Osteoblast (primary cell): ENCODE measurements around the gene TIE1. TPM values are rescaled to one million over a fixed set of nuclear protein-coding genes. Genes with fewer than 3 reads are reported as not detected.

Experiments used
- DNase-seq: peaks from one replicate; pipeline ENCODE4 v3.0.0; 2011; ENCODE audit warnings: low spot score, mixed read lengths; ENCODE audit not compliant: insufficient read length; ENCODE audit errors: missing footprints
- H2AFZ ChIP-seq: 2 replicates; pipeline ENCODE4 v1.6.0; 2011; ENCODE audit warnings: mild to moderate bottlenecking, low read length
- H3K27ac ChIP-seq: 2 replicates; pipeline ENCODE4 v1.5.1; 2011; ENCODE audit warnings: mild to moderate bottlenecking, low read depth, low read length, moderate library complexity
- H3K27me3 ChIP-seq: 2 replicates; pipeline ENCODE4 v1.6.0; 2012; ENCODE audit warnings: mild to moderate bottlenecking, control low read depth, inconsistent platforms, low read length, moderate library complexity; ENCODE audit not compliant: insufficient read depth
- H3K36me3 ChIP-seq: 2 replicates; pipeline ENCODE4 v1.5.1; 2011; ENCODE audit warnings: mild to moderate bottlenecking, low read length, control low read depth, moderate library complexity; ENCODE audit not compliant: insufficient read depth
- H3K4me1 ChIP-seq: 2 replicates; pipeline ENCODE4 v1.5.1; 2011; ENCODE audit warnings: mild to moderate bottlenecking, low read length, control low read depth, moderate library complexity; ENCODE audit not compliant: insufficient read depth
- H3K4me2 ChIP-seq: 2 replicates; pipeline ENCODE4 v1.6.0; 2011; ENCODE audit warnings: mild to moderate bottlenecking, low read length; ENCODE audit not compliant: insufficient read depth
- H3K4me3 ChIP-seq: fragments of 200-600 bp; sonication (generic); 3 replicates; pipeline ENCODE4 v1.5.1; 2012; ENCODE audit warnings: mild to moderate bottlenecking, low read length, inconsistent platforms; ENCODE audit not compliant: insufficient read depth
- H3K79me2 ChIP-seq: 2 replicates; pipeline ENCODE4 v1.6.0; 2012; ENCODE audit warnings: mild to moderate bottlenecking, low read length, control low read depth, inconsistent platforms; ENCODE audit not compliant: insufficient read depth
- H3K9me3 ChIP-seq: 2 replicates; pipeline ENCODE4 v1.5.1; 2011; ENCODE audit warnings: low read depth, low read length, control low read depth
- H4K20me1 ChIP-seq: 2 replicates; pipeline ENCODE4 v1.6.0; 2012; ENCODE audit warnings: mild to moderate bottlenecking, low read length, control low read depth; ENCODE audit not compliant: insufficient read depth
- CTCF ChIP-seq: IDR thresholded peaks from 2 replicates; pipeline ENCODE4 v1.5.1; 2011; ENCODE audit warnings: mild to moderate bottlenecking, low read depth, low read length, moderate library complexity; ENCODE audit errors: extremely low read depth
- total RNA-seq: library from RNA; depleted of rRNA; stranded (reverse); fragments of >200 nt; gene quantifications from 2 replicates; pipeline ENCODE4 v1.2.3, GENCODE V29; 2012

Gene TIE1
- total RNA-seq, 1 donor: not detected

DNA sequence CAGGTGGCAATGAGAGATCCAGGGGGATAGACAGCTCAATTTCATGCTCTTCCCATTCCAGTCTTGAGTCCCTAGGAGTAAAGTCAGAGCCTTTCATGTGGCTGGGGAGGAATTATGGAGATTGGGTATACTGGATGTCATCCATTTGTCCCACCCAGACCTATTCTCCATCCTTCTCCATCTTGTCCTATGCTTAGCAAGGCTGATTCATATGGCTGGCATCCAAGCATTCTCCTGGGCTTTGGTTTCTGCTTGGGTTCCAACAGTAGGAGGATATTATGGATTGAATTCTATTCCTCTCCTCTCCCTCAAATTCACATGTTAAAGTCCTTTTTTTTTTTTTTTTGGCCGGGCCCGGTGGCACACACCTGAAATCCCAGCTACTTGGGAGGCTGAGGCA, 54.2 kb downstream of the TIE1 start:
- Histone ChIP-seq H3K36me3 (no peaks in the 10 kb centered on the region), H2AFZ (no peak overlapping the region), H3K27me3 (no peaks in the 10 kb centered on the region), H3K4me3 (no peak overlapping the region), H3K27ac (no peak overlapping the region), H3K4me2 (no peak overlapping the region), H3K9me3 (no peaks in the 10 kb centered on the region), H4K20me1 (peaks cover 1% of the 10 kb centered on the region), H3K4me1 (peaks cover 31% of the 10 kb centered on the region), H3K79me2 (peaks cover 11% of the 10 kb centered on the region)
- no peak for TF ChIP-seq CTCF
- peak; percentile 73 for DNase-seq

- Histone ChIP-seq H3K27me3 (no peaks in the 10 kb centered on the region), H3K79me2 (peaks cover 34% of the 10 kb centered on the region), H3K27ac (no peak overlapping the region)
These were observed 56.5 kb downstream of the TIE1 start for GRCh38 chr1:43357251-43357650.

DNA sequence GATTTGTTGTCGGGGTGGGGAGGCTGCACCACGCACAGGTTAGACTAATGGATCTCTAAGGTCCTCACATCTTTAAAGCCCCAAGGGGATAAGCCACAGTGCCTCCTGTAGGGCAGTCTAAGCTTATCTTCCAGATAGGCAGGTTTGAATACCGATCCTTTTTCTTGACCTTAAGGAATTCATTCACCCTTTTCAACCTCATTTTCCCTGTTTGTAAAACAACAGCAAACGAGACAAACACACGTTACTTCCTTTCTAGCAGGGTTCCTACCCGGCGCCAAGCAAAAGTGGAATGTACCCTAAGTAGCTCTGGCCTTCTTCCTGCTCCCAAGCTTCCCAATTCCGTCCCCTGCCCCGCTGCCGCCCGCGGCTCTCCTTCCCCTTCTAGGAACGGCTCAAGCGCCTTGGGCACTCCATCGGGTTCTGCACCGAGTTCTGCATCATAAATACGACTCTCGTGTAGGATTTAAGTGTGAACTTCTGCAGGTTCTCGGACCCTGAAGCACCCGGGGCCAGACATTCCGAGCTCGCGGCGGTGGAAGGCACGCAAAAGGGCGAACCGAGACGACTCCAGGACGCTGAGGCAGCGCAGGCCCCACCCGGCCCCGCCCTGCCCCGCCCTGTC, 57.5 kb downstream of the TIE1 start:
- no peaks in the 10 kb centered on the region for H3K9me3 ChIP-seq
- H3K4me3 ChIP-seq: peak overlapping the region; percentile 85
- peak overlapping the region; percentile 69 for H3K27ac ChIP-seq
- peaks cover 39% of the 10 kb centered on the region for H3K4me1 ChIP-seq
- no peaks in the 10 kb centered on the region for H3K27me3 ChIP-seq
- peaks cover 41% of the 10 kb centered on the region for H3K79me2 ChIP-seq
- peak overlapping the region; percentile 99 for H3K4me2 ChIP-seq
- TF ChIP-seq CTCF: peak; percentile 41
- no peak for DNase-seq
- peak overlapping the region; percentile 97 for H2AFZ ChIP-seq
- peaks cover 11% of the 10 kb centered on the region for H4K20me1 ChIP-seq
- peaks cover 32% of the 10 kb centered on the region for H3K36me3 ChIP-seq

More at GRCh38 chr1:43357251-43357650, 56.5 kb downstream of the TIE1 start:
- no peak for TF ChIP-seq CTCF
- Histone ChIP-seq H3K9me3 (no peaks in the 10 kb centered on the region), H3K4me2 (no peak overlapping the region), H3K4me1 (peaks cover 39% of the 10 kb centered on the region), H3K4me3 (no peak overlapping the region), H2AFZ (no peak overlapping the region), H3K36me3 (peaks cover 23% of the 10 kb centered on the region), H4K20me1 (peaks cover 11% of the 10 kb centered on the region)
- peak; percentile 62 for DNase-seq

GRCh38 chr1:43358746-43359693, 58.2 kb downstream of the TIE1 start, which contains the start of gene CDC20:
Gene CDC20 (plus strand): TSS chr1:43358981. CDS start chr1:43359216, 235 bp downstream.
- Histone ChIP-seq H3K9me3 (no peaks in the 10 kb centered on the region), H2AFZ (peak within 1 kb of the TSS; percentile 97), H3K27ac (peak within 1 kb of the TSS; percentile 69), H3K79me2 (peaks cover 49% of the 10 kb centered on the region), H3K4me1 (peaks cover 38% of the 10 kb centered on the region), H3K4me2 (peak within 1 kb of the TSS; percentile 99), H4K20me1 (peaks cover 15% of the 10 kb centered on the region), H3K4me3 (peak within 1 kb of the TSS; percentile 85), H3K36me3 (peaks cover 40% of the 10 kb centered on the region), H3K27me3 (no peaks in the 10 kb centered on the region)
- no peak for TF ChIP-seq CTCF
- DNase-seq: peak; percentile 99
